Stimulated activated CD4-positive, alpha-beta T cell treated with anti-CD3 and anti-CD28 coated beads, Interleukin-4, amount 100 ng/mL, for 48 hours (primary cell): ENCODE results near the gene CRACR2B.

ENCODE experiments used
- DNase-seq, 2 donors: peaks; one replicate each; pipeline ENCODE4 v3.0.0-alpha.2; 2020; ENCODE audit warnings: low read depth in 2 of 2

Gene CRACR2B

GRCh38 chr11:827897-828192 lies at the start of gene CRACR2B:
TSS of gene CRACR2B (plus strand) at chr11:827919. CDS start at chr11:828608, 689 bp downstream.
- DNase-seq = no peak

- no peak for DNase-seq
These were observed 48.5 kb upstream of the CRACR2B start for GRCh38 chr11:778976-779954.

- no peak for DNase-seq
These were observed 47.7 kb upstream of the CRACR2B start for GRCh38 chr11:779955-780532.

GRCh38 chr11:782264-783174 lies 45.2 kb upstream of the CRACR2B start:
- DNase-seq = no peak

GRCh38 chr11:783581-784015 lies 44.1 kb upstream of the CRACR2B start:
- DNase-seq = peak in 1 of 2 donors; percentile 38

- DNase-seq = no peak
These were observed 41.3 kb upstream of the CRACR2B start for GRCh38 chr11:786235-787083.

GRCh38 chr11:787084-787675 lies 40.5 kb upstream of the CRACR2B start:
- DNase-seq = no peak

GRCh38 chr11:788009-788640 lies 39.6 kb upstream of the CRACR2B start:
- DNase-seq = no peak

GRCh38 chr11:788953-789940 lies 38.5 kb upstream of the CRACR2B start:
- DNase-seq = no peak

GRCh38 chr11:789943-790342 lies 37.8 kb upstream of the CRACR2B start, which contains the start of gene CEND1:
TSS of gene CEND1 (minus strand) at chr11:790090. CDS start at chr11:788576, 1,514 bp downstream.
- DNase-seq = peak in 1 of 2 donors; percentile 52

- DNase-seq = no peak
These were observed 36.8 kb upstream of the CRACR2B start for GRCh38 chr11:790721-791564.

- DNase-seq = no peak
These were observed 35.8 kb upstream of the CRACR2B start for GRCh38 chr11:791658-792534.

GRCh38 chr11:792535-792821 lies 35.2 kb upstream of the CRACR2B start:
- DNase-seq = no peak

GRCh38 chr11:792873-793272 lies 34.8 kb upstream of the CRACR2B start:
- no peak for DNase-seq

GRCh38 chr11:793556-793955 lies 34.2 kb upstream of the CRACR2B start:
- no peak for DNase-seq

GRCh38 chr11:794013-794765 lies 33.5 kb upstream of the CRACR2B start:
- no peak for DNase-seq
